ENCODE data around the gene TMEM259. TPM values are rescaled to one million over a fixed set of nuclear protein-coding genes. Genes with fewer than 3 reads are reported as not detected.
A peak's percentile ranks its signal among the peaks of the same experiment; 100 is the strongest.

Gene TMEM259
- total and polyA plus RNA-seq, 2 of the 13 experiments (the other 11 are each of a cell fraction or from before 2014, with no cell fraction given) = 64.7 to 164 TPM

- TF ChIP-seq ZNF18 (CRISPR knock-in tag; IDR thresholded peaks at IDR 0.05; ENCODE audit: insufficient replicate concordance) (peak; percentile 93), ZNF501 (CRISPR knock-in tag; IDR thresholded peaks at IDR 0.05) (peak; percentile 87), TRIM24 (CRISPR knock-in tag; IDR thresholded peaks at IDR 0.05) (no peak), HNRNPH1 (optimal IDR thresholded peaks at IDR 0.05; ENCODE audit: low read depth, low read length) (no peak), ZBTB7A (CRISPR knock-in tag; IDR thresholded peaks at IDR 0.05) (peak; percentile 93), NCOA2 (CRISPR knock-in tag; IDR thresholded peaks at IDR 0.05) (no peak), KLF13 (CRISPR knock-in tag; IDR thresholded peaks at IDR 0.05) (no peak), MED8 (CRISPR knock-in tag; IDR thresholded peaks at IDR 0.05; ENCODE audit: insufficient replicate concordance) (no peak), RAD21 (CRISPR knock-in tag; IDR thresholded peaks at IDR 0.05) (no peak), ZNF512B (CRISPR knock-in tag; IDR thresholded peaks at IDR 0.05; ENCODE audit: borderline replicate concordance) (no peak), ZNF720 (CRISPR knock-in tag; IDR thresholded peaks at IDR 0.05) (no peak), SPEN (CRISPR knock-in tag; IDR thresholded peaks at IDR 0.05; ENCODE audit: low read depth) (no peak)
- TF ChIP-seq, protein P1, sequence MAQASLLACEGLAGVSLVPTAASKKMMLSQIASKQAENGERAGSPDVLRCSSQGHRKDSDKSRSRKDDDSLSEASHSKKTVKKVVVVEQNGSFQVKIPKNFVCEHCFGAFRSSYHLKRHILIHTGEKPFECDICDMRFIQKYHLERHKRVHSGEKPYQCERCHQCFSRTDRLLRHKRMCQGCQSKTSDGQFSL (CRISPR knock-in tag; IDR thresholded peaks at IDR 0.05) = no peak
- TF ChIP-seq, protein P2, sequence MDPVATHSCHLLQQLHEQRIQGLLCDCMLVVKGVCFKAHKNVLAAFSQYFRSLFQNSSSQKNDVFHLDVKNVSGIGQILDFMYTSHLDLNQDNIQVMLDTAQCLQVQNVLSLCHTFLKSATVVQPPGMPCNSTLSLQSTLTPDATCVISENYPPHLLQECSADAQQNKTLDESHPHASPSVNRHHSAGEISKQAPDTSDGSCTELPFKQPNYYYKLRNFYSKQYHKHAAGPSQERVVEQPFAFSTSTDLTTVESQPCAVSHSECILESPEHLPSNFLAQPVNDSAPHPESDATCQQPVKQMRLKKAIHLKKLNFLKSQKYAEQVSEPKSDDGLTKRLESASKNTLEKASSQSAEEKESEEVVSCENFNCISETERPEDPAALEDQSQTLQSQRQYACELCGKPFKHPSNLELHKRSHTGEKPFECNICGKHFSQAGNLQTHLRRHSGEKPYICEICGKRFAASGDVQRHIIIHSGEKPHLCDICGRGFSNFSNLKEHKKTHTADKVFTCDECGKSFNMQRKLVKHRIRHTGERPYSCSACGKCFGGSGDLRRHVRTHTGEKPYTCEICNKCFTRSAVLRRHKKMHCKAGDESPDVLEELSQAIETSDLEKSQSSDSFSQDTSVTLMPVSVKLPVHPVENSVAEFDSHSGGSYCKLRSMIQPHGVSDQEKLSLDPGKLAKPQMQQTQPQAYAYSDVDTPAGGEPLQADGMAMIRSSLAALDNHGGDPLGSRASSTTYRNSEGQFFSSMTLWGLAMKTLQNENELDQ (CRISPR knock-in tag; IDR thresholded peaks at IDR 0.05; ENCODE audit: borderline replicate concordance) = no peak
- TF ChIP-seq, protein P3, sequence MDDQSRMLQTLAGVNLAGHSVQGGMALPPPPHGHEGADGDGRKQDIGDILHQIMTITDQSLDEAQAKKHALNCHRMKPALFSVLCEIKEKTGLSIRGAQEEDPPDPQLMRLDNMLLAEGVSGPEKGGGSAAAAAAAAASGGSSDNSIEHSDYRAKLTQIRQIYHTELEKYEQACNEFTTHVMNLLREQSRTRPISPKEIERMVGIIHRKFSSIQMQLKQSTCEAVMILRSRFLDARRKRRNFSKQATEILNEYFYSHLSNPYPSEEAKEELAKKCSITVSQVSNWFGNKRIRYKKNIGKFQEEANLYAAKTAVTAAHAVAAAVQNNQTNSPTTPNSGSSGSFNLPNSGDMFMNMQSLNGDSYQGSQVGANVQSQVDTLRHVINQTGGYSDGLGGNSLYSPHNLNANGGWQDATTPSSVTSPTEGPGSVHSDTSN (CRISPR knock-in tag; IDR thresholded peaks at IDR 0.05; ENCODE audit: borderline replicate concordance) = no peak
- TF ChIP-seq, protein P4, sequence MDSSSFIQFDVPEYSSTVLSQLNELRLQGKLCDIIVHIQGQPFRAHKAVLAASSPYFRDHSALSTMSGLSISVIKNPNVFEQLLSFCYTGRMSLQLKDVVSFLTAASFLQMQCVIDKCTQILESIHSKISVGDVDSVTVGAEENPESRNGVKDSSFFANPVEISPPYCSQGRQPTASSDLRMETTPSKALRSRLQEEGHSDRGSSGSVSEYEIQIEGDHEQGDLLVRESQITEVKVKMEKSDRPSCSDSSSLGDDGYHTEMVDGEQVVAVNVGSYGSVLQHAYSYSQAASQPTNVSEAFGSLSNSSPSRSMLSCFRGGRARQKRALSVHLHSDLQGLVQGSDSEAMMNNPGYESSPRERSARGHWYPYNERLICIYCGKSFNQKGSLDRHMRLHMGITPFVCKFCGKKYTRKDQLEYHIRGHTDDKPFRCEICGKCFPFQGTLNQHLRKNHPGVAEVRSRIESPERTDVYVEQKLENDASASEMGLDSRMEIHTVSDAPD (CRISPR knock-in tag; IDR thresholded peaks at IDR 0.05) = no peak; the same call in 1 of the 2 replicates
- TF ChIP-seq, protein P5, sequence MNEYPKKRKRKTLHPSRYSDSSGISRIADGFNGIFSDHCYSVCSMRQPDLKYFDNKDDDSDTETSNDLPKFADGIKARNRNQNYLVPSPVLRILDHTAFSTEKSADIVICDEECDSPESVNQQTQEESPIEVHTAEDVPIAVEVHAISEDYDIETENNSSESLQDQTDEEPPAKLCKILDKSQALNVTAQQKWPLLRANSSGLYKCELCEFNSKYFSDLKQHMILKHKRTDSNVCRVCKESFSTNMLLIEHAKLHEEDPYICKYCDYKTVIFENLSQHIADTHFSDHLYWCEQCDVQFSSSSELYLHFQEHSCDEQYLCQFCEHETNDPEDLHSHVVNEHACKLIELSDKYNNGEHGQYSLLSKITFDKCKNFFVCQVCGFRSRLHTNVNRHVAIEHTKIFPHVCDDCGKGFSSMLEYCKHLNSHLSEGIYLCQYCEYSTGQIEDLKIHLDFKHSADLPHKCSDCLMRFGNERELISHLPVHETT (CRISPR knock-in tag; conservative IDR thresholded peaks at IDR 0.05) = 0 out of 2 replicates have a peak, but pooled peaks have one; percentile 36
Observed at GRCh38 chr19:1050989-1051788, 30.3 kb upstream of the TMEM259 start (continued).

Measured in HepG2 (cell line).